Prostate gland (tissue), 2 donors: Measurements from ENCODE around the gene EIF4G3.

Experiments
- CTCF ChIP-seq, 4 experiments: fragments of 200-600 bp in 2 of 4; fragments of 450-650 bp in 2 of 4; sonication (generic) in 2 of 4; IDR thresholded peaks; 1 replicate in 3 of 4; 2 replicates in 1 of 4; pipeline ENCODE4 v1.5.1; 2016 to 2019; ENCODE audit warnings: antibody characterized with exemption in 4 of 4, mild to moderate bottlenecking in 2 of 4, moderate library complexity in 2 of 4
- POLR2A ChIP-seq: fragments of 450-650 bp; IDR thresholded peaks from one replicate; pipeline ENCODE4 v1.6.1; 2016; ENCODE audit warnings: antibody characterized with exemption, mild to moderate bottlenecking

GRCh38 chr1:20999525-21000244, 177.0 kb downstream of the EIF4G3 start:
- TF ChIP-seq POLR2A: no peak
- no peak for TF ChIP-seq CTCF (IDR thresholded peaks at IDR 0.05)
